Loucy (cell line): Measurements from ENCODE around the gene PLEKHG4B.

Experiments used
- H2AFZ ChIP-seq: fragments of 200-600 bp; sonication (generic); 2 replicates; pipeline ENCODE4 v1.6.0; 2016; ENCODE audit warnings: antibody characterized with exemption, mild to moderate bottlenecking, low read length, moderate library complexity
- H3F3A ChIP-seq: fragments of 200-600 bp; 2 replicates; pipeline ENCODE4 v1.6.0; 2016; ENCODE audit warnings: antibody characterized with exemption, low read depth, mild to moderate bottlenecking
- H3K27me3 ChIP-seq: fragments of 200-600 bp; sonication (generic); 2 replicates; pipeline ENCODE4 v1.6.1; 2014; ENCODE audit warnings: low read length, mild to moderate bottlenecking; ENCODE audit not compliant: insufficient read depth, poor library complexity, severe bottlenecking
- H3K36me3 ChIP-seq: fragments of 200-600 bp; sonication (generic); 2 replicates; pipeline ENCODE4 v1.6.1; 2016; ENCODE audit warnings: low read length; ENCODE audit not compliant: insufficient read depth
- H3K4me1 ChIP-seq: fragments of 200-600 bp; sonication (generic); 2 replicates; pipeline ENCODE4 v1.5.1; 2014; ENCODE audit warnings: low read length, mild to moderate bottlenecking; ENCODE audit not compliant: insufficient read depth, poor library complexity, severe bottlenecking
- H3K4me2 ChIP-seq: fragments of 200-600 bp; sonication (generic); 2 replicates; pipeline ENCODE4 v1.6.0; 2014; ENCODE audit warnings: antibody characterized with exemption, low read length, low read depth, mild to moderate bottlenecking; ENCODE audit not compliant: poor library complexity, severe bottlenecking
- H3K4me3 ChIP-seq: fragments of 200-600 bp; sonication (generic); 2 replicates; pipeline ENCODE4 v1.5.1; 2014; ENCODE audit warnings: low read length, mild to moderate bottlenecking, mixed read lengths; ENCODE audit not compliant: poor library complexity, severe bottlenecking
- H3K79me2 ChIP-seq: fragments of 200-600 bp; sonication (generic); 2 replicates; pipeline ENCODE4 v1.6.1; 2014; ENCODE audit warnings: low read length; ENCODE audit not compliant: insufficient read depth
- H3K9ac ChIP-seq: fragments of 200-600 bp; sonication (generic); 2 replicates; pipeline ENCODE4 v1.6.0; 2014; ENCODE audit warnings: mild to moderate bottlenecking, low read depth, low read length, moderate library complexity; ENCODE audit not compliant: poor library complexity, severe bottlenecking
- H3K9me2 ChIP-seq: fragments of 200-600 bp; sonication (generic); replicated peaks from 2 replicates; pipeline ENCODE4 v1.6.1; 2016; ENCODE audit warnings: low read depth, low read length, mixed read lengths
- H3K9me3 ChIP-seq: fragments of 200-600 bp; sonication (generic); 2 replicates; pipeline ENCODE4 v1.6.1; 2014; ENCODE audit warnings: mild to moderate bottlenecking, antibody characterized with exemption, low read length, low read depth; ENCODE audit not compliant: insufficient read depth
- H4K20me1 ChIP-seq: fragments of 200-600 bp; sonication (generic); 2 replicates; pipeline ENCODE4 v1.6.0; 2014; ENCODE audit warnings: antibody characterized with exemption, low read length, mild to moderate bottlenecking; ENCODE audit not compliant: insufficient read depth, poor library complexity, severe bottlenecking
- EZH2phosphoT487 ChIP-seq: fragments of 200-600 bp; IDR thresholded peaks from 2 replicates; pipeline ENCODE4 v1.6.1; 2018; ENCODE audit warnings: antibody characterized with exemption, mild to moderate bottlenecking, moderate library complexity, borderline replicate concordance
- TF ChIP-seq, protein P1 (sequence below): fragments of 200-600 bp; sonication (generic); conservative IDR thresholded peaks from 2 replicates; pipeline ENCODE4 v1.5.1; 2014; ENCODE audit warnings: mild to moderate bottlenecking, antibody characterized with exemption, low read length

PLEKHG4B gene

DNA sequence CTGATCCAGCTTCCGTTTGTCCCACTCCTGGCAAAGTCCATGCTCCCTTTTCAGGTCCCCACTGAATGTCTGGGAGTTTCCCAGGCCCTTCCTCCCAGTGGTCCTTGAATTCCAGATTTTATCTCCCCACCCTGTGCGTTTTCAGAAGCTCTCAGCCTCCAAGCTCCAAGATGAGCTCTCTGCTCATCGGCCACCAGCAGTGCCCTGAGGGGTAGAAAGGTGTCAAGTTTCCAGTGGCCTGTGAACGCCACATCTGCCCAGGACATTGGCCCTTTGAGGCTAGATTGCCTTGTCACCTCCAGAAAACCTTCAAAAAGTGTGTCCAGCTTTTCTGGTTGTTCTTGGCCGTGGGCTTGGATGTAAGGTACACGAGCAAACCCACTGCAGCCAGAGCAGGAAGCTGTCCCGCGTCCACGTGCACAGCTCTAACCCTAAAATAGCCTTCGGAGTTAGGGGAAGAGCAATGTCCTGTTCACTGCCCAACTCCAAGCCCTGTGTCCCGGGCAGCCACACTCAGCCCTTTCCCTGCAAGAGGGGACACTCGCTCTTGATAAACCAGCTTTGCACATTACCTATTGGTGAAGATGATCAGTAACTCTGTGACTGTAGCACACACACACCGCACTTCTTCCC lies 88.4 kb downstream of the PLEKHG4B start:
- Histone ChIP-seq H2AFZ (no peak overlapping the region), H3K4me2 (no peak overlapping the region), H3K9me2 (no peaks in the 10 kb centered on the region), H4K20me1 (no peaks in the 10 kb centered on the region), H3K36me3 (no peaks in the 10 kb centered on the region), H3F3A (no peaks in the 10 kb centered on the region), H3K27me3 (no peaks in the 10 kb centered on the region), H3K9me3 (no peaks in the 10 kb centered on the region), H3K79me2 (no peaks in the 10 kb centered on the region), H3K9ac (no peak overlapping the region), H3K4me3 (no peak overlapping the region), H3K4me1 (peaks cover 3% of the 10 kb centered on the region)
- TF ChIP-seq, protein P1, sequence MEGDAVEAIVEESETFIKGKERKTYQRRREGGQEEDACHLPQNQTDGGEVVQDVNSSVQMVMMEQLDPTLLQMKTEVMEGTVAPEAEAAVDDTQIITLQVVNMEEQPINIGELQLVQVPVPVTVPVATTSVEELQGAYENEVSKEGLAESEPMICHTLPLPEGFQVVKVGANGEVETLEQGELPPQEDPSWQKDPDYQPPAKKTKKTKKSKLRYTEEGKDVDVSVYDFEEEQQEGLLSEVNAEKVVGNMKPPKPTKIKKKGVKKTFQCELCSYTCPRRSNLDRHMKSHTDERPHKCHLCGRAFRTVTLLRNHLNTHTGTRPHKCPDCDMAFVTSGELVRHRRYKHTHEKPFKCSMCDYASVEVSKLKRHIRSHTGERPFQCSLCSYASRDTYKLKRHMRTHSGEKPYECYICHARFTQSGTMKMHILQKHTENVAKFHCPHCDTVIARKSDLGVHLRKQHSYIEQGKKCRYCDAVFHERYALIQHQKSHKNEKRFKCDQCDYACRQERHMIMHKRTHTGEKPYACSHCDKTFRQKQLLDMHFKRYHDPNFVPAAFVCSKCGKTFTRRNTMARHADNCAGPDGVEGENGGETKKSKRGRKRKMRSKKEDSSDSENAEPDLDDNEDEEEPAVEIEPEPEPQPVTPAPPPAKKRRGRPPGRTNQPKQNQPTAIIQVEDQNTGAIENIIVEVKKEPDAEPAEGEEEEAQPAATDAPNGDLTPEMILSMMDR: no peak
- no peak for TF ChIP-seq EZH2phosphoT487

- Histone ChIP-seq H3K36me3 (no peaks in the 10 kb centered on the region), H4K20me1 (no peaks in the 10 kb centered on the region), H3K4me3 (no peak overlapping the region), H3F3A (no peaks in the 10 kb centered on the region), H3K4me1 (peaks cover 10% of the 10 kb centered on the region), H3K9ac (no peak overlapping the region), H3K27me3 (no peaks in the 10 kb centered on the region), H3K9me3 (no peaks in the 10 kb centered on the region), H3K79me2 (no peaks in the 10 kb centered on the region), H3K9me2 (no peaks in the 10 kb centered on the region), H3K4me2 (no peak overlapping the region), H2AFZ (no peak overlapping the region)
- TF ChIP-seq EZH2phosphoT487: no peak
- TF ChIP-seq, protein P1: no peak
These were observed 89.2 kb downstream of the PLEKHG4B start for GRCh38 chr5:181160-181559.

GRCh38 chr5:181566-181965 lies 89.6 kb downstream of the PLEKHG4B start:
- H3K9ac ChIP-seq: no peak overlapping the region
- no peaks in the 10 kb centered on the region for H3K36me3 ChIP-seq
- peaks cover 15% of the 10 kb centered on the region for H3K4me1 ChIP-seq

More at GRCh38 chr5:181566-181965, 89.6 kb downstream of the PLEKHG4B start:
- Histone ChIP-seq H3K4me2 (no peak overlapping the region), H3K79me2 (no peaks in the 10 kb centered on the region), H3F3A (no peaks in the 10 kb centered on the region), H3K27me3 (no peaks in the 10 kb centered on the region), H3K4me3 (no peak overlapping the region), H2AFZ (no peak overlapping the region), H3K9me3 (no peaks in the 10 kb centered on the region), H4K20me1 (no peaks in the 10 kb centered on the region), H3K9me2 (no peaks in the 10 kb centered on the region)
- TF ChIP-seq EZH2phosphoT487: no peak
- TF ChIP-seq, protein P1: no peak
